Loucy (cell line): ENCODE measurements around the gene FCGR3A.
"Not testable (repeated sequence)": the region's sequence is repeated elsewhere in the genome, so short reads cannot be mapped to it uniquely, and the experiment has no call there.

Source experiments
- EZH2phosphoT487 ChIP-seq: fragments of 200-600 bp; IDR thresholded peaks from 2 replicates; pipeline ENCODE4 v1.6.1; 2018; ENCODE audit warnings: antibody characterized with exemption, mild to moderate bottlenecking, moderate library complexity, borderline replicate concordance
- TF ChIP-seq, protein P1 (sequence below): fragments of 200-600 bp; sonication (generic); conservative IDR thresholded peaks from 2 replicates; pipeline ENCODE4 v1.5.1; 2014; ENCODE audit warnings: mild to moderate bottlenecking, antibody characterized with exemption, low read length

- TF ChIP-seq, protein P1, sequence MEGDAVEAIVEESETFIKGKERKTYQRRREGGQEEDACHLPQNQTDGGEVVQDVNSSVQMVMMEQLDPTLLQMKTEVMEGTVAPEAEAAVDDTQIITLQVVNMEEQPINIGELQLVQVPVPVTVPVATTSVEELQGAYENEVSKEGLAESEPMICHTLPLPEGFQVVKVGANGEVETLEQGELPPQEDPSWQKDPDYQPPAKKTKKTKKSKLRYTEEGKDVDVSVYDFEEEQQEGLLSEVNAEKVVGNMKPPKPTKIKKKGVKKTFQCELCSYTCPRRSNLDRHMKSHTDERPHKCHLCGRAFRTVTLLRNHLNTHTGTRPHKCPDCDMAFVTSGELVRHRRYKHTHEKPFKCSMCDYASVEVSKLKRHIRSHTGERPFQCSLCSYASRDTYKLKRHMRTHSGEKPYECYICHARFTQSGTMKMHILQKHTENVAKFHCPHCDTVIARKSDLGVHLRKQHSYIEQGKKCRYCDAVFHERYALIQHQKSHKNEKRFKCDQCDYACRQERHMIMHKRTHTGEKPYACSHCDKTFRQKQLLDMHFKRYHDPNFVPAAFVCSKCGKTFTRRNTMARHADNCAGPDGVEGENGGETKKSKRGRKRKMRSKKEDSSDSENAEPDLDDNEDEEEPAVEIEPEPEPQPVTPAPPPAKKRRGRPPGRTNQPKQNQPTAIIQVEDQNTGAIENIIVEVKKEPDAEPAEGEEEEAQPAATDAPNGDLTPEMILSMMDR, result not testable (repeated sequence)
- not testable (repeated sequence) for TF ChIP-seq EZH2phosphoT487
These were observed 12.4 kb downstream of the FCGR3A start for GRCh38 chr1:161537068-161537669.
